Neutrophil (primary cell): ENCODE results near the gene BPIFB6.

Experiments
- H3K27ac ChIP-seq: fragments of 200-600 bp; sonication (generic); 2 replicates; pipeline ENCODE4 v1.5.1; 2016; ENCODE audit warnings: mild to moderate bottlenecking, moderate library complexity
- H3K27me3 ChIP-seq: fragments of 200-600 bp; sonication (generic); 2 replicates; pipeline ENCODE4 v1.6.0; 2016; ENCODE audit warnings: mild to moderate bottlenecking
- H3K36me3 ChIP-seq: fragments of 200-600 bp; sonication (generic); 2 replicates; pipeline ENCODE4 v1.5.1; 2017
- H3K4me1 ChIP-seq, 2 experiments: fragments of 200-600 bp in 1 of 2; sonication (generic) in 1 of 2; 1 replicate in 1 of 2; 2 replicates in 1 of 2; pipeline versions ENCODE4 v1.5.1 to v1.6.1; 2013 to 2016; ENCODE audit warnings: low read depth in 1 of 2, low read length in 1 of 2, mild to moderate bottlenecking in 1 of 2, moderate library complexity in 1 of 2; ENCODE audit not compliant: control insufficient read depth in 1 of 2, insufficient read depth in 1 of 2
- H3K4me3 ChIP-seq, 2 experiments: fragments of 200-600 bp in 1 of 2; sonication (generic) in 1 of 2; 1 replicate in 1 of 2; 2 replicates in 1 of 2; pipeline ENCODE4 v1.5.1; 2013 to 2016; ENCODE audit warnings: low read depth in 1 of 2, low read length in 1 of 2, mild to moderate bottlenecking in 1 of 2, moderate library complexity in 1 of 2
- H3K9me3 ChIP-seq: fragments of 200-600 bp; sonication (generic); 2 replicates; pipeline ENCODE4 v1.5.1; 2016
- CTCF ChIP-seq: fragments of 200-600 bp; sonication (generic); IDR thresholded peaks from 2 replicates; pipeline ENCODE4 v1.5.1; 2016; ENCODE audit warnings: antibody characterized with exemption

BPIFB6 gene

GRCh38 chr20:33031531-33031930 is at the start of gene BPIFB6:
BPIFB6 (plus strand) TSS chr20:33031648; CDS start chr20:33031648, 0 bp downstream.
- TF ChIP-seq CTCF: no peak
- no peaks in the 10 kb centered on the region for H3K36me3 ChIP-seq
- H3K4me3 ChIP-seq: no peak within 1 kb of the TSS

GRCh38 chr20:32982617-32983458 is 48.6 kb upstream of the BPIFB6 start:
- H3K4me3 ChIP-seq: no peak overlapping the region

More at GRCh38 chr20:33031531-33031930, at the start of gene BPIFB6:
- Histone ChIP-seq H3K27me3 (no peaks in the 10 kb centered on the region), H3K9me3 (no peaks in the 10 kb centered on the region), H3K27ac (no peak within 1 kb of the TSS), H3K4me1 (no peaks in the 10 kb centered on the region)

DNA sequence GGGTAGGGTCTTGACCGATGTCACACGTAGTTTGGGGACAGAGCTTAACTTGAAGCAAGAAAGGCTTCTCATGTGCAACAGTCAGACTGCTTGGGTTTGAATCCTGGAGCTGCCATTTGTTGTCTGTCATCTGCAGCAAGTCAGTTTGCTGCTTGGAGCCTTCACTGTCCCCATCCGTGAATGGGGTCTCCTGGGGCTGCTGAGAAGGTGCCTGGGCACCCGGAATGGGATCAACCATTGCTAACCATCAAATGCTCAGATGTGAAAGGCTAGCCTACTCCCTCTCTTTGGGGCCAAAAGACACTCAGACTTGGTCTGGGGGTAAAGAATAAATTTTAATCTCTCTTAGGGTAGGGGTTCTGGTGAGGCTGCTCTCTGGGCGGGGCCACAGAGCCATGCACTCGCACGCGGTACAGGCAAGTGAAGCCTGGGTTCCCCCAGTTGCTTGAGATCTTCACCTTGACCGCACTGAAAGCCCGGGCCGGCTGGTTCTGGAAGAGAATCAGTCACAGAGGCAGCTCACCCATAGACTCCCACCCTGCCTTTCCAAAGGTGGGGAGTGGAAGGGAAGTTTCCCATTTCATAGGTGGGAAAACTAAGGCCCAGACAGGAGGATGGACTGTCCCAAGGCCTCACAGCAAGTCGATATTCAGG is 47.9 kb upstream of the BPIFB6 start:
- Histone ChIP-seq H3K4me1 (no peaks in the 10 kb centered on the region), H3K36me3 (no peaks in the 10 kb centered on the region), H3K27ac (no peak overlapping the region), H3K9me3 (no peaks in the 10 kb centered on the region), H3K27me3 (no peaks in the 10 kb centered on the region), H3K4me3 (no peak overlapping the region)
- no peak for TF ChIP-seq CTCF

More at GRCh38 chr20:32982617-32983458, 48.6 kb upstream of the BPIFB6 start:
- Histone ChIP-seq H3K36me3 (no peaks in the 10 kb centered on the region), H3K27me3 (no peaks in the 10 kb centered on the region), H3K4me1 (no peaks in the 10 kb centered on the region), H3K27ac (no peak overlapping the region), H3K9me3 (no peaks in the 10 kb centered on the region)
- no peak for TF ChIP-seq CTCF

- Histone ChIP-seq H3K9me3 (no peaks in the 10 kb centered on the region), H3K36me3 (no peaks in the 10 kb centered on the region), H3K27ac (no peak overlapping the region), H3K27me3 (no peaks in the 10 kb centered on the region), H3K4me1 (no peaks in the 10 kb centered on the region), H3K4me3 (no peak overlapping the region)
- no peak for TF ChIP-seq CTCF
Measured at GRCh38 chr20:32984196-32984595, 47.3 kb upstream of the BPIFB6 start.

DNA sequence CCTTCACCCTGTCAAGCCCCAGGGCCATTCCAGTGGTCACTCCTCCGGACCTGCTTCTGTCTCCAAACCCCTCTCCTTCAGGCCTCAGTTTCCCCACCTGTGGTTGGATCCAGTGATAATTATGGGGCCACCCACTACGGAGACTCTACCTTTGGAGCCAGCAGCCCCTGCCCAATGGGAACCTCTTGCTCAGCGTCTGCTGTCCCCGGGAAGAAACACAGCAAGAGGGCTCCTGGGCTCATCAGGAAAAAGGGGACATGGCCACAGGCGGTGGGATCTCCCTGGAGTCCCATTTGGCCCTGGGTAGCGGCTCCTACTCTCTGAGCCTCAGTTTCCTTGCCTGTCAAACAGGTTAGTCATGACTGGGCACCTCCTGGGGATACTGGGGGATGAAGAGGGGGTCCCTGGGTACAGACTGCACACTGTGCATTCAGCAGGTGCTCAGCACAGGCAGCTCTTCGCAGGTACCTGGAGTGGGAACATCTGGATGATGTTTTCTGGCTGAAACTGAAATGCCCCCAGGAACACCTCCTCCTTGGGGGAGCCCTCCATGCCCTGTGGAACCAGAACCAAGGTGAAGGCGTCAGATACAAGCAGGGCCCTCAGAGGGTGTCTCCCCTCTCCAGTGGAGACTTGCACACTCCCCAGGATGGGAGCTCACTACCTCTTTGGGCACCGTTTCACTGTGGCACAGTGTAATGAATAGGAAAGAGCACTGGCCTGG is 46.7 kb upstream of the BPIFB6 start:
- Histone ChIP-seq H3K36me3 (no peaks in the 10 kb centered on the region), H3K4me3 (no peak overlapping the region), H3K27ac (no peak overlapping the region), H3K4me1 (no peaks in the 10 kb centered on the region), H3K9me3 (no peaks in the 10 kb centered on the region), H3K27me3 (no peaks in the 10 kb centered on the region)
- TF ChIP-seq CTCF: no peak
